GM12891 (cell line): ENCODE measurements around the gene SYNE2.
"Not testable (repeated sequence)": the region's sequence is repeated elsewhere in the genome, so short reads cannot be mapped to it uniquely, and the experiment has no call there.

Source experiments
- PAX5 ChIP-seq: IDR thresholded peaks from 2 replicates; pipeline ENCODE4 v1.6.1; 2011; ENCODE audit warnings: low read length, moderate library complexity, mild to moderate bottlenecking; ENCODE audit not compliant: insufficient read depth, severe bottlenecking
- POLR2A ChIP-seq: IDR thresholded peaks from 2 replicates; pipeline ENCODE4 v1.6.1; 2011; ENCODE audit warnings: low read depth, low read length, control low read depth
- POLR2AphosphoS5 ChIP-seq: IDR thresholded peaks from 2 replicates; pipeline ENCODE4 v1.6.1; 2011; ENCODE audit warnings: low read depth, low read length, control low read depth
- SPI1 ChIP-seq: IDR thresholded peaks from 2 replicates; pipeline ENCODE4 v1.6.1; 2011; ENCODE audit warnings: low read depth, low read length, control low read depth
- TAF1 ChIP-seq: IDR thresholded peaks from 2 replicates; pipeline ENCODE4 v1.6.1; 2011; ENCODE audit warnings: low read depth, low read length, control low read depth

DNA sequence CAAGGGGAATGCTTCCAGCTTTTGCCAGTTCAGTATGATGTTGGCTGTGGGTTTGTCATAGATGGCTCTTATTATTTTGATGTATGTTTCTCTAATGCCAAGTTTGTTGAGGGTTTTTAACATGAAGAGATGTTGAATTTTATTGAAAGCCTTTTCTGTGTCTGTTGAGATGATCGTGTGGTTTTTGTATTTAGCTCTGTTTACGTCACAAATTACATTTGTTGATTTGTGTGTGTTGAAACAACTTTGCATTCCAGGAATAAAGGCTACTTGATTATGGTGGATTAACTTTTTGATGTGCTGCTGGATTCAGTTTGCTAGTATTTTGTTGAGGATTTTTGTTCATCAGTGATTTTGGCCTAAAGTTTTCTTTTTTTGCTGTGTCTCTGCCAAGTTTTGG, 46.7 kb upstream of the SYNE2 start:
- TF ChIP-seq TAF1, POLR2A, SPI1, POLR2AphosphoS5, PAX5: not testable (repeated sequence)
